Measurements from ENCODE around the gene FKBP11. TPM values are rescaled to one million over a fixed set of nuclear protein-coding genes. Genes with fewer than 3 reads are reported as not detected.

FKBP11 gene
- 30.7 and 51.3 TPM in 2 replicates for total RNA-seq

DNA sequence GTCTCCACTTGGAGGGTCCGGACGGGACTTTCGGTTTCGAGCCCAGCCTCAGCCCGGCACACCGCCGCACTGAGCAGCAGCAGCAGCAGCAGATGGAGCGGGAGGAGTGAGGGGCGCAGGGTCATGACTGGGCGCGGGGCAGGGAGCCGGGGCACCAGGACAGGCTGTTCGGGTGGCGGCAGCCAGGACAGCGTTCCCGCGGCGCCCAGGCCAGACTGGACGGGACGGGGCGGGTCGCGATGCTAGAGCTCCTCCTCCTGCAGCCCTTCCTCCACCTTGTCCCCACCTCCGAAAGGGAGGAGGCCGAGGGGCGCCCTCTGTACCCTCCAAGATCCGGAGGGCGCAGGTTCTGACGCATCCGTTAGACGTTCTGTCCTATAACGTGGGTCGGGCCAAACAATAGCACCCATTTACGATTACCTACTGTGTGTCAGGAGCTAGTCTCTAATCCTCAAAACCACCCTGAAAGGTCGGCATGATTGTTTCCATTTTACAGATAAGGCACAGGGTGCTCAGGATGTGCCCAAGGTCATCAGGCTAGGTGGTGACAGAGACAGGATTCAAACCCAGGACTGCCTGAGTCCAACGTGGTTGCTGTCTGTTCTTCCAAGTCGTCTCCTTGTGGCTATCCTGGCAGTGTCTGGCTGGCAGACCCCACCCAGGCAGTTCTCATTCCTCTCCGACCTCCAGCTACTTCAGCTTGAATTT lies at the start of gene FKBP11:
TSS of gene FKBP11 (minus strand) at position 189 of the 708 bp plus-strand sequence. CDS start at position 125, 64 bp downstream.

DNA sequence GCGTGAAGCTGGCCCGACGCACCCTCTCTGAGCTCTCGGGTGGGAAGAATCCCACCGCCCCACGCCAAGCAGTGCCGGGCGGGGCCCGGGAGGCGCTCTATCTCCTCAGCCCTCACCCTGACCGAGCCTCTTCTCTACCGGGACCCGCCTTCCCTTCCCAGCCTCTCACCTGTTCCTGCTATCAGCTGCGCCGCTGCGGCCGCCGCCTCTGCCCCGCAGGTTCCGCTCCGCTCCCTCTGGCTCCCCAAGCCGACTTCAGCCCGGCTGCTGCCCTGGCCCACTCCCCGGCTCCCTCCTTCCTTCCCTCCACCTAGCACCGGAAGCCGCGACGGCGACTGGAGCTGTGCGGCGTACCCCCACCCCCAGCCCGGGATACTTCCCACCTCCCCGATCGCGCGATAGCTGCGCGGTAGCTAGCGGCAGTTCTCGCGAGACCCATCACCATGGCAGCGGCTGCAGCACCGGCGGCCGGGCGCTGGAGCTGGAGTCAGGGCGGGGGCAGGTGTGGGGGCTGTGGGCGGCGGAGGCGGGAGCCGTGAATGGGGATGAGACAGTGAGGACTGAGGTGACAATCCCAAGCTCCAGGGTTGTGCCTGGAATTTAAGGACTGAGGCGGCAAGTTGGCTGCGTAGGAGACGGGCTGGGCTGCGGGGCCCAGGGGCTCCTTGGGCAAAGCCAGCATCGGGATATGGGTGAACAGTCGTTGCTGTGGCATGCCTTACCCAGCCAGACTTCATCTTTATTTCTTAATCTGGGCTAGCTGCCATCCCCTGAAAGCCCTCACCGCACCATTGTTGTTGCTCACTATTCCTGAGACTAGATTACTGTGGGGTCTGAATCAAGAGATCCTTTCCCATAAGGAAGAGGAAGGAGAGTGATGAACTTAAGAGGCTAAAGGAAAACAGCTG lies 32.1 kb upstream of the FKBP11 start, which contains the start of gene ARF3:
TSS of gene ARF3 (minus strand) at position 347 of the 908 bp plus-strand sequence. CDS start 16,392 bp downstream, outside the sequence.

Other genes starting within 250 kb of the FKBP11 start
- 32.3 and 42.8 TPM in 2 replicates for gene KANSL2, start 243.3 kb downstream of the FKBP11 start, total RNA-seq
- 12.1 and 17.5 TPM in 2 replicates for gene CCNT1, start 208.8 kb downstream of the FKBP11 start, total RNA-seq
- gene ADCY6, start 136.4 kb downstream of the FKBP11 start, total RNA-seq: 20.4 and 44.7 TPM in 2 replicates
- gene CACNB3, start 107.0 kb downstream of the FKBP11 start, total RNA-seq: 18.1 and 33.2 TPM in 2 replicates
- 33.5 and 49.9 TPM in 2 replicates for gene DDX23, start 73.3 kb downstream of the FKBP11 start, total RNA-seq
- 0.33 TPM in 1 of 2 replicates, not detected in the other for gene RND1, start 59.6 kb downstream of the FKBP11 start, total RNA-seq
- gene ARF3, start 32.0 kb upstream of the FKBP11 start, total RNA-seq: 65.7 and 70.6 TPM in 2 replicates
- gene WNT10B, start 46.2 kb upstream of the FKBP11 start, total RNA-seq: not detected in 2 replicates
- gene WNT1, start 52.8 kb upstream of the FKBP11 start, total RNA-seq: not detected in 2 replicates
- 0.16 TPM in 1 of 2 replicates, not detected in the other for gene DDN, start 73.9 kb upstream of the FKBP11 start, total RNA-seq
- gene PRKAG1, start 93.3 kb upstream of the FKBP11 start, total RNA-seq: 48.6 and 49.3 TPM in 2 replicates
- gene KMT2D, start 135.3 kb upstream of the FKBP11 start, total RNA-seq: 23.3 and 38.3 TPM in 2 replicates
- gene RHEBL1, start 144.5 kb upstream of the FKBP11 start, total RNA-seq: 1.3 and 3.1 TPM in 2 replicates
- gene DHH, start 169.3 kb upstream of the FKBP11 start, total RNA-seq: 0.13 TPM in 1 of 2 replicates, not detected in the other
- 20.2 and 48.8 TPM in 2 replicates for gene LMBR1L, start 185.4 kb upstream of the FKBP11 start, total RNA-seq
- gene TUBA1B, start 205.9 kb upstream of the FKBP11 start, total RNA-seq: 649 and 4,423 TPM in 2 replicates